Non-pigmented ciliary epithelial cell (primary cell): ENCODE results near the gene RAB34.

ENCODE experiments used
- DNase-seq: peaks from one replicate; pipeline ENCODE4 v3.0.0-alpha.2; 2010; ENCODE audit warnings: low read depth

Gene RAB34

GRCh38 chr17:28712032-28712704 lies 5.5 kb downstream of the RAB34 start:
- DNase-seq, result no peak

- DNase-seq, result no peak
These were observed 6.0 kb downstream of the RAB34 start, which contains the start of gene PROCA1 for GRCh38 chr17:28711723-28712031. Gene PROCA1 (minus strand): TSS chr17:28711888. CDS start chr17:28711660, 228 bp downstream.

- DNase-seq, result no peak
These were observed 6.6 kb downstream of the RAB34 start for GRCh38 chr17:28710861-28711722.

GRCh38 chr17:28707339-28707720 lies 10.3 kb downstream of the RAB34 start:
- no peak for DNase-seq

GRCh38 chr17:28706471-28707338 lies 11.0 kb downstream of the RAB34 start:
- DNase-seq, result no peak

- DNase-seq, result no peak
These were observed 11.8 kb downstream of the RAB34 start for GRCh38 chr17:28705728-28706334.

GRCh38 chr17:28705074-28705659 lies 12.5 kb downstream of the RAB34 start:
- no peak for DNase-seq

GRCh38 chr17:28704219-28704858 lies 13.3 kb downstream of the RAB34 start:
- no peak for DNase-seq

- DNase-seq, result no peak
These were observed 14.0 kb downstream of the RAB34 start for GRCh38 chr17:28703552-28704218.

GRCh38 chr17:28702752-28703150 lies 14.9 kb downstream of the RAB34 start:
- no peak for DNase-seq

- no peak for DNase-seq
These were observed 15.5 kb downstream of the RAB34 start for GRCh38 chr17:28702026-28702751.

- DNase-seq, result no peak
These were observed 16.7 kb downstream of the RAB34 start for GRCh38 chr17:28700830-28701492.

GRCh38 chr17:28700278-28700677 lies 17.4 kb downstream of the RAB34 start:
- DNase-seq, result no peak

GRCh38 chr17:28698253-28698941 lies 19.3 kb downstream of the RAB34 start:
- DNase-seq, result no peak

GRCh38 chr17:28693869-28694268 lies 23.8 kb downstream of the RAB34 start:
- DNase-seq, result no peak

- DNase-seq, result no peak
These were observed 28.7 kb downstream of the RAB34 start for GRCh38 chr17:28689011-28689410.

- no peak for DNase-seq
These were observed 29.2 kb downstream of the RAB34 start for GRCh38 chr17:28688481-28688880.

GRCh38 chr17:28686296-28686695 lies 31.4 kb downstream of the RAB34 start:
- no peak for DNase-seq

GRCh38 chr17:28685366-28685765 lies 32.3 kb downstream of the RAB34 start:
- DNase-seq, result no peak
